Activated T-cell treated with anti-CD3 and anti-CD28 coated beads for 1 hour (primary cell): Measurements from ENCODE around the gene NFASC.
A peak's percentile ranks its signal among the peaks of the same experiment; 100 is the strongest.

Source experiments
- DNase-seq: peaks from one replicate; pipeline ENCODE4 v3.0.0-alpha.2; 2020; ENCODE audit warnings: low read depth

Gene NFASC

GRCh38 chr1:204928671-204929486, 58.2 kb downstream of the NFASC start:
- no peak for DNase-seq

- no peak for DNase-seq
These were observed 59.0 kb downstream of the NFASC start for GRCh38 chr1:204929487-204930154.

GRCh38 chr1:204930155-204930523, 59.5 kb downstream of the NFASC start:
- no peak for DNase-seq

GRCh38 chr1:204931313-204931712, 60.7 kb downstream of the NFASC start:
- DNase-seq = no peak

GRCh38 chr1:204931768-204932572, 61.3 kb downstream of the NFASC start:
- DNase-seq = no peak

GRCh38 chr1:204932573-204932909, 61.9 kb downstream of the NFASC start:
- DNase-seq = no peak

GRCh38 chr1:204935155-204935554, 64.5 kb downstream of the NFASC start:
- no peak for DNase-seq

GRCh38 chr1:204936765-204937164, 66.1 kb downstream of the NFASC start:
- DNase-seq = no peak

GRCh38 chr1:204937901-204938300, 67.2 kb downstream of the NFASC start:
- DNase-seq = no peak

- no peak for DNase-seq
These were observed 69.9 kb downstream of the NFASC start for GRCh38 chr1:204940591-204940990.

GRCh38 chr1:204941421-204942338, 71.0 kb downstream of the NFASC start:
- DNase-seq = peak; percentile 32

- no peak for DNase-seq
These were observed 72.8 kb downstream of the NFASC start for GRCh38 chr1:204943495-204943894.

GRCh38 chr1:204944662-204945061, 74.0 kb downstream of the NFASC start:
- no peak for DNase-seq

GRCh38 chr1:204945565-204945977, 74.9 kb downstream of the NFASC start:
- no peak for DNase-seq

GRCh38 chr1:204946640-204947039, 76.0 kb downstream of the NFASC start:
- DNase-seq = no peak

GRCh38 chr1:204947338-204947737, 76.7 kb downstream of the NFASC start:
- no peak for DNase-seq

GRCh38 chr1:204947747-204948146, 77.1 kb downstream of the NFASC start:
- DNase-seq = no peak

- DNase-seq = no peak
These were observed 79.8 kb downstream of the NFASC start for GRCh38 chr1:204950353-204951001.

GRCh38 chr1:204958317-204959307, 88.0 kb downstream of the NFASC start:
- DNase-seq = no peak

GRCh38 chr1:204959374-204959773, 88.7 kb downstream of the NFASC start:
- no peak for DNase-seq
